IPS-18c (cell line): ENCODE measurements around the gene UBE2Z.
"Not testable (repeated sequence)": the region's sequence is repeated elsewhere in the genome, so short reads cannot be mapped to it uniquely, and the experiment has no call there.

ENCODE experiments used
- H3K4me3 ChIP-seq: 2 replicates; pipeline ENCODE4 v1.7.0; 2013; ENCODE audit warnings: low read depth, mild to moderate bottlenecking, low read length, moderate library complexity; ENCODE audit not compliant: insufficient read depth
- H3K9me3 ChIP-seq: one replicate; pipeline ENCODE4 v1.6.1; 2013; ENCODE audit warnings: mild to moderate bottlenecking, low read length, moderate library complexity; ENCODE audit not compliant: control insufficient read depth, insufficient read depth

UBE2Z gene

DNA sequence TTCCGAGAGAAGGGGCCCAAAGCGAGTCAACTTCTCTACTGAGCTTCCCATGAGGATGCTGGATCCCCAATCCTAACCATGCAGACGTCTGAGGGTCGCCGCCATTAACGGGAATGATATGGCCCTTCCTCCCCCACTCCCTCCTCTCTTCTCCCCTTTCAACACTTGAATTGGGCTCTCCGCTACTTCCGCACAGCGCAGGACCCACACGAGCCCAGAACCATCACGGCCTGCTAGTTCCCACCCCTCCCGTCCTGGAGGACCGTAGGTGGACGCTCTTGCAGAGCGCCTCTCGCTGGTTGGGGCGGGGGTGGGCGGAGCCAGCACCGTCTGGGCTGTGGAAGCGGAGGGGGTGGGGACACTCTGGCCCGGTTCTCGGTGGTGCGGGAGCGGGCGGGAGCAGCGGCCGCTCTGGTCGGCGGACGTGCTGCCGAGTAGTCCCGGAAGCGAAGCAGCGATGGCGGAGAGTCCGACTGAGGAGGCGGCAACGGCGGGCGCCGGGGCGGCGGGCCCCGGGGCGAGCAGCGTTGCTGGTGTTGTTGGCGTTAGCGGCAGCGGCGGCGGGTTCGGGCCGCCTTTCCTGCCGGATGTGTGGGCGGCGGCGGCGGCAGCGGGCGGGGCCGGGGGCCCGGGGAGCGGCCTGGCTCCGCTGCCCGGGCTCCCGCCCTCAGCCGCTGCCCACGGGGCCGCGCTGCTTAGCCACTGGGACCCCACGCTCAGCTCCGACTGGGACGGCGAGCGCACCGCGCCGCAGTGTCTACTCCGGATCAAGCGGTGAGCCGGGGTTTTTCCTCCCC, at the start of gene UBE2Z:
UBE2Z (plus strand) TSS at position 361 of the 797 bp plus-strand sequence; CDS start at position 458, 97 bp downstream.
- H3K9me3 ChIP-seq: no peaks in the 10 kb centered on the region
- peak within 1 kb of the TSS; percentile 59 for H3K4me3 ChIP-seq

DNA sequence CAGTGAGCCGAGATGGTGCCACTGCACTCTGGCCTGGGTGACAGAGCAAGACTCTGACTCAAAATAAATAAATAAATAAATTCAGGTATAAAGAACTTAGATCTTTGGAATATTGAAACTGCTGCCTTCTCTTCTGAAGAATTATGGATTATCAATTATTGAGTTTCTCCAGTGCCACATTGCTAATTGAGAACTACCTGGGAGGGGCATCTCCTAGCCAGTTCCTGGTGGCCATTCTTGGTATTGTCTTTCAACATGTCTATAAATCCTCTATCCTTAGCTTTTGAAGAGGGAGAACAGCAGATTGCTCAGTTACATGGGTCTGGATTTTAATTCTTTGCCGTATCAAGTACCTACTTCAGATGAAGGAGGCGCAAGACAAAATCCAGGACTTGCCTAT, 48.2 kb upstream of the UBE2Z start:
- no peak overlapping the region for H3K4me3 ChIP-seq
- H3K9me3 ChIP-seq: no peaks in the 10 kb centered on the region

DNA sequence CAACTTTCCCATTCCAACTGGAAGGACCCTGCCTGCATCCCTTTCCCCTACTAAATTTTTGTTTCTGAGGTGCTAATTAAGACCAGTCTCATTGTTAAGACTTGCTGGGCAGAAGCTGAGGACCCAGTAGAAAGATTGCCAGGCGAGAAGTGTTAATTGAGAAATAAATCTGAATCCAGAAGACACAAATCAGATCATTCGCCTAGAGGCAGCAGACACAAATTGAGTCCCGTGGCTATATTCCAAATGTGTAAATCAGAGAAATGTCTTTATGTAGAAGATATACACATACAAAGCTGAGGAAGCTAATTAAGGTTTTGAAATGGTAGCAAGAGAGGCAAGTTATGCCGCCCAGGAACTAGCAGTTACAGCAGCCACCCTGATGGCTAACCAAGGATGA, 47.8 kb upstream of the UBE2Z start:
- Histone ChIP-seq H3K4me3 (no peak overlapping the region), H3K9me3 (no peaks in the 10 kb centered on the region)

DNA sequence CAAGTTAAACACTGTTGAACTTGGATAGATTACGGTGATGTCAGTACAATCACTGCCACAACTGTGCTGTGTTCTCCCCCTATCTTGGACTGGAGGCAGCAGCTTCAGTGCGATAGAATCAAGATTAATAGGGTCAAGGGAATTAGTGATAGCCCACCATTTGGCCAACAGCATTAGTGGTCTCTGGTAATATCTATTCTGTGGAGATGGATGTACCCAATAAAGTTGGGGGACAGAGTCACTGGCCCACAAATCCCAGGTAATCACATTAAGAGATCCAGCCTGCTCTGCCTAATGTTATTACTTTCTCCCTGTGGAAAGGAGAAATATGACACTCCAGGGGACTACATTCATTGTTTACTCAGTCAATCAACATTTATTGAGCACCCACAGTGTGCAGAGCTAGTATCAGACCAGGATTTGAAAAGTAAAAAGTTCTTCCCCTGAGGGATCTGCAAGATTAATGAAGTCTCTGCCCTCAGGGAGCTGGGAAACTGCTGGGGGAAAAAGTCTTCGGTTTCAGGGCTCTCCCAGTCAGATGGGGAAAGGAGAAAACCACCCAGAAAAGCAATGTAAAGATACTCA, 39.2 kb upstream of the UBE2Z start:
- no peak overlapping the region for H3K4me3 ChIP-seq
- peaks cover 2% of the 10 kb centered on the region for H3K9me3 ChIP-seq

DNA sequence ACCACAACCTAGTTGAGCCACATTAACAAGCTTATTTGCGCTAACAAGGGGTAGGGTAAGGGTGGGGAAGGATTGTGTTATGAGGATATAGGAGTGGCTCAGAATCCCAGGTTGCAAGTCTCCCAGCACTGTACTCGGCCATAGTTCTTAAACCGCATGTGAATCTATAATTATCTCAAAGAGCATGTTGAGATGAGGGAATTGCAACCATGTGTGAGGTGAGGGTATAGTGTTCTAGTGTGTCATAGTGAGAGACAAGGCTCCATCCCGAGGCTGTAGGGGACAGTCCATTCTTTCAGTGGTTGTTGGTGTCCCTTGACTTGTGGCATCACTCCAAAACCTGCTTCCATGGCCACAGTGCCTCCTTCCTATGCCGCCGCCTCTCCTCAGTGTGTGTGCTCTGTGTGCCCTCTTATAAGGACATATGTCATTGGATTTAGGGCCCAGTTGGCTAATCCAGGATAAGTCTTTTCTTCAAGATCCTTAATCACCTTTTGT, 38.3 kb upstream of the UBE2Z start:
- H3K9me3 ChIP-seq: peaks cover 2% of the 10 kb centered on the region
- H3K4me3 ChIP-seq: no peak overlapping the region

DNA sequence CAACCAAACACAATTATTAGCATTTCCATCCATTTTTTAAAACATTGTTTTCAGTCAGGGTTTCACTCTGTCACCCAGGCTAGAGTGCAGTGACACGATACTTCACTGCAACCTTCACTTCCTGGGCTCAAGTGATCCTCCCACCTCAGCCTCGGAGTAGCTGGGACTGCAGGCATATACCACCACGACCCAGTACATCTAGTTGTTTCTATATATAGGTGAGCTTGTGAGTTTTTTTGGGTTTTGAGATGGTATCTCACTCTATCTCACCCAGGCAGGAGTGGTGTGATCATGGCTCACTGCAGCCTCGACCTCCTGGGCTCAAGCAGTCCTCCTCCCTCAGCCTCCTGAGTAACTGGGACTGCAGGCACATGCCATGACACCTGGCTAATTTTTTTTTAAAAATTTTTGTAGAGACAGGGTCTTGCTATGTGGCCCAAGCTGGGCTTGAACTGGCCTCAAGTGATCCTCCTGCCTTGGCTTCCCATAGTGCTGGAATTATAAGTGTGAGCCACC, 37.1 kb upstream of the UBE2Z start:
- no peak overlapping the region for H3K4me3 ChIP-seq
- H3K9me3 ChIP-seq: peaks cover 2% of the 10 kb centered on the region

DNA sequence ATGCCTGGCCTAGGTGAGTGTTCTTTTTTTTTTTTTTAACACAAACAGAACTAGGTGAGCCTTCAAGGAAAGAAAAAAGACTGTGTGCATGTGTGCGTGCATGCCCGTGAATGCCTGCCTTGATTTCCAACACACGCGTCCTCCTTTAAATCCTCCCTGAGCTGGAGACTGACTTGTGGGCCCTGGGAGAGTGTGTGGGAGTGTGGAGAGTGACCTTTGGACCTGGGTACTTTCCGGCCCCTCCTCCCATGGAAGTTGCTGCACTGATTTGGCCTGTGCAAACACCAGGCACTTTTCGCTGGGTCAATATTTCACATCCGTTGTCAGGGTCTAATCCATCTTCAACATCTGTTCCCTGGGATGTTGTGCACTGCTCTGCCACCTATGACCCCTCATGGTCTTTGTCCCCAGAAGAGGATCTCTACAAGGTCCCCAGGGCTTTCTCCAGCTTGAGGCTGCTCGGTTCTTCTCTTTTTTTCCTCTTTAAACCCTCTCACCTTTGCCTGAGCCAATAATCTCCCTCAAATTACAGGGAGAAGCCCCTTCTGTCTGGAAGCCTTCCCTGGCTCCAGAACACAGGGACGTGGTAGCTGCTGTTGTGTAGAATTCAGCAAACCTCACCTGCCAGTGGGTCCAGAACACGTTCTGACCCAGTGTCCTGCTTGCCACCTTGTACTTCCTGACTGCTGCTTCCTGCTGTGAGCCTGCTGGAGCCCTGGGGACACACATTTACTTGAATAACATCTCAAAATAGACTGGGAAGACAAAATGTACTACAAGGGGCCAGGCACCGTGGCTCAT, 36.5 kb upstream of the UBE2Z start:
- no peak overlapping the region for H3K4me3 ChIP-seq
- peaks cover 2% of the 10 kb centered on the region for H3K9me3 ChIP-seq

DNA sequence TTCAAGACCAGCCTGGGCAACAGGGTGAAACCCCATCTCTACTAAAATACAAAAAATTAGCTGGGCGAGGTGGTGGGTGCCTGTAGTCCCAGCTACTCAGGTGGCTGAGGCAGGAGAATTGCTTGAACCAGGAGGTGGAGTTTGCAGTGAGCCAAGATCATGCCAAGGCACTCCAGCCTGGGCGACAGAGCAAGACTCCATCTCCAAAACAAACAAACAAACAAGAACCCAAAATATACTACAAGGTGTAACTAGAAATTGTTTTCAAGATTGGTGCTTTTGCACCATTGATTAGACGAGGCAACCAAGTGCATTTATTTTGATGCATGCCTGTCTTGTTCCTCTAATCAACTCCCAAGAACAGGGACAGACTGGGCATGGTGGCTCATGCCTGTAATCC, 35.8 kb upstream of the UBE2Z start:
- H3K9me3 ChIP-seq, H3K4me3 ChIP-seq: not testable (repeated sequence)

DNA sequence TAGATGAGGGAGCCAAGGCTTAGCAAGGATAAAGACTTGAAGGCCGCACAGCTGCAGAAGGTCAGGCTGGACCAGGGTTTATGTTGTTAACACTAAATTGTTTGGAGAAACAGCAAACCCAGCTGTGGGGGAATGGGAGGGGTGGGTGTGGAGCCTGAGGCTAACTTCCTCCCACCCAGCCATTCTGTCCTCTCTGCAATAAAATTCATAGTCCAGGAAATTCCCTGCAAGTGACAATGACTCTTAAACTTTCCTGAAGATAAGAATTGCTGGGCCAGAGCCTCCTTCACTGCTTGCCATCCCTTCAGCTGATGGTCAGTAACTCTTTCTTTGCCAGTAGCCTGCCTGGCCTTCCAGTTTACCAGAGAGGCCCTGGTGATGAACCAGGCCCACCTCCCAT, 35.0 kb upstream of the UBE2Z start:
- Histone ChIP-seq H3K9me3 (peaks cover 2% of the 10 kb centered on the region), H3K4me3 (no peak overlapping the region)

DNA sequence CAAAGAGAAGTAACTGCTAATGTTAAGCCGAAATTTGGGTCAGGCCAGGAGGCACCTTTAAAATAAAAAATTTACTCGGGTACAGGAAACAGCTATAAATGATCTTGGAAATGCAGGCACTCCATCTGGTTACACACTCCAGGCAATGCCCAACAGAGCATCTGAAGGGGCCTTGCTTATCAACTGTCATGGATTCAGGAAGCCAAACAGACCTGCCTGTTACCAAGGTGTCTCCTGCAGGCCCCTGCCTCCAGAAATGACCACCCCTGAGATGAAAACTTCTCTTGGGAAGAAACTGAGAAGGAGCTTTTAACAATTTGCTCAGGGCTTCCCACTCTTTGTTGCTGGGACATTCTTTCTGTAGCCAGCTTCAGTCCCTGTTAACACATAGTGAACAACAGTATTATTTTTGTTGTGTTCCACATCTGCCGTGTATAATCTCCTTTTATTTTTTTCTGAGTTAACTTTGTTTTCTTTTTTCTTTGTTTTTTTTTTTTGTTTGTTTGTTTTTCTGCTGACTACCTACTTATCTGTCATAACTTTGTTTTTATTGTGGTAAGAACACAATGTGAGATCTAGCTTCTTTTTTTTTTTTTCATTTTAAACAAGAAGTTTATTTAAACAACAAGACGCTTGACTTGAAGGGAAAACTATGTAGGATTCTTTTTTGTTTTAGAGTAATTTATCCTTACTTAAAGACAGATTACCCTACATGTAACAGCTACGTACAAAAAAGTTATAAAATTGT, 34.3 kb upstream of the UBE2Z start:
- Histone ChIP-seq H3K4me3 (no peak overlapping the region), H3K9me3 (peaks cover 1% of the 10 kb centered on the region)

DNA sequence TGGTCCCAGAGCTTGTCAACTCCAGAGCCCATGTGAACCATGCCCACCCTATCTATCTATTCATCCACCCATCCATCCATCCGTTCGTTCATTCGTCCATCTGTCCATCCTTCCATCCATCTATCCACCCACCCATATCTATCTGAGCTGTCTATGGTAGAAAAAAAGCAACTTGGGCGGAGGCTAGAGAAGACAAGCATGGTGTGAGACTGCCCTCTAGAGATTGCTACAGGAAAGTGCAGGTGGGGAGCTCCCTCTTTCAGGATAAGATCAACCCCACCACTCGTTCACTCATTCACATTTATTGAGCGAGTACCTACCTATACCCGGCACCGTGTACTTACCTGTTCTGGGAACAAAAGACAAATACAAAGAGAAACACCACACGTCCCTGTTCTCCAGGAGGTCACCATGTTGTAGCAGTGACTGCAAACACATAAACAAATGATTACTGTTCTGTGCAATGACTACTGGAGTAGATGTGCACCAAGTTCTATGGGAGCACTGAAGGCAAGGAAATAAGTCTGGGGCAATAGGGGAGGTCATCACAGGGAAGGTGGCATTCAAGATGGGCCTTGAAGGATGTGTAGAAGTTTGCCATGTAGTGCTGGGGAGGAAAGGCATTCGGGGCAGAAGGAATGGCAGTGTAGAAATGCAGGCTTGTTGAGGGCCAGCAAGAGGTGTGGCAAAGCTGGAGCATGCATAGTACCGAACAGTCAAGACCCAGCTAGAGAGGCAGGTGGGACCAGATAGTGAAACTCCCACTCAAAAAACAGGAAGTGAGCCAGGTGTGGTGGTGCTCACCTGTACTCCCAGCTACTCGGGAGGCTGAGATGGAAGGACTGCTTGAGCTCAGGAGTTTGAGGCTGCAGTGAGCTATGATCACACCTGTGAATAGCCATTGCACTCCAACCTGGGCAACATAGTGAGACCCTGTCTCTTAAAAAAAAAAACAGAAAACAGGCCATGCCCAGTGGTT, 29.0 kb upstream of the UBE2Z start:
- Histone ChIP-seq H3K4me3 (no peak overlapping the region), H3K9me3 (no peaks in the 10 kb centered on the region)

DNA sequence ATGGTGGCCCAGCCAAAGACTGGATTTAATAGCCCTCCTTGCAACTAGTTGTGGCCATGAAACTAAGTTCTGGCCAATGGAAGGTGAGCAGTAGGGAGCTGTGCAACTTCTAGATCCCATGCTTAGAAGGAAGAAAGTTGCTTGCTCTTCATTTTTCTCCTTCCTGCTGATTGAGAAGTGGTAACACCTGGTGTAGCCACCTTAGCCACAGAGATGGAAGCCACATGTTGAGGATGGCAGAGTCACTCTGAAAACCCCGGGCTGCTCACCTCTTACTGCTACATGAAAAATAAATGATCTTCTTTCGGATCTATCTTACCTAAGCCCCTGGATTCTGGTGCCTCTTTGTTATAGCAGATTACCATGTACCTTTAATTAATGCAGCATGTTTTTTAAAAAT, 25.9 kb upstream of the UBE2Z start:
- H3K4me3 ChIP-seq: no peak overlapping the region
- no peaks in the 10 kb centered on the region for H3K9me3 ChIP-seq

DNA sequence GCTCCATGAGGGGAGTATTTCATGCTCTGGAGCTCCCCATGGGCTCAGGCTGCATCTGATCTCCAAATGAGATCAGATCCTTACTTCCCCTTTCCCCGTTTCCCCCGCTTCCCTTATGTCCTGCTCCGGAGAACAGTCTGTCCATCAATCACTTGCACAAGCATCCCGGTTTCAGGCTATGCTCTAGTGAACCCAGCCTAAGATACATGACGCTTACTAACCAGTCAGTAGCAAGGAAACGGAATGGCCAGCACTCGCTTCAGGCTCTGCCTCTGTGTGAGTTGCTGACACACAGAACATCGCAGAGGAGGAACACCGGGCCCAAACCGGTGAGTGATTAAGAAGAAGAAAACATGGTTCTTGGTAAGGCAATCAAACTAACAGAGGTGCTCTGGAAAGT, 25.0 kb upstream of the UBE2Z start:
- H3K4me3 ChIP-seq: no peak overlapping the region

DNA sequence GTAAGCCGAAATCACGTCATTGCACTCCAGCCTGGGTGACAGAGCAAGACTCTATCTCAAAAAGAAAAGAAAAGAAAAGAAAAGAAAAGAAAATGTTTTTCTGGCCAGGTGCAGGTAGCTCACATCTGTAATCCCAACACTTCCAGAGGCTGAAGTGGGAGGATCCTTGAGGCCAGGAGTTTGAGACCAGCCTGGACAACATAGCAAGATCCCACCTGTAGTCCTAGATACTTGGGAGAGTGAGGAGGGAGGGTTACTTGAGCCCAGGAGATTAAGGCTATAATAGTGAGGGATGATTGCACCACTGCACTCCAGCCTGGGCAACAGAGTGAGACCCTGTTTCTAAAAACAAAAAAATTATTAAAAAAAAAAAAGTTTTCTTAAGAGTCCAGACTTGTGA, 18.1 kb upstream of the UBE2Z start:
- Histone ChIP-seq H3K9me3 (no peaks in the 10 kb centered on the region), H3K4me3 (no peak overlapping the region)

More for the DNA sequence above, 25.0 kb upstream of the UBE2Z start:
- H3K9me3 ChIP-seq: no peaks in the 10 kb centered on the region

DNA sequence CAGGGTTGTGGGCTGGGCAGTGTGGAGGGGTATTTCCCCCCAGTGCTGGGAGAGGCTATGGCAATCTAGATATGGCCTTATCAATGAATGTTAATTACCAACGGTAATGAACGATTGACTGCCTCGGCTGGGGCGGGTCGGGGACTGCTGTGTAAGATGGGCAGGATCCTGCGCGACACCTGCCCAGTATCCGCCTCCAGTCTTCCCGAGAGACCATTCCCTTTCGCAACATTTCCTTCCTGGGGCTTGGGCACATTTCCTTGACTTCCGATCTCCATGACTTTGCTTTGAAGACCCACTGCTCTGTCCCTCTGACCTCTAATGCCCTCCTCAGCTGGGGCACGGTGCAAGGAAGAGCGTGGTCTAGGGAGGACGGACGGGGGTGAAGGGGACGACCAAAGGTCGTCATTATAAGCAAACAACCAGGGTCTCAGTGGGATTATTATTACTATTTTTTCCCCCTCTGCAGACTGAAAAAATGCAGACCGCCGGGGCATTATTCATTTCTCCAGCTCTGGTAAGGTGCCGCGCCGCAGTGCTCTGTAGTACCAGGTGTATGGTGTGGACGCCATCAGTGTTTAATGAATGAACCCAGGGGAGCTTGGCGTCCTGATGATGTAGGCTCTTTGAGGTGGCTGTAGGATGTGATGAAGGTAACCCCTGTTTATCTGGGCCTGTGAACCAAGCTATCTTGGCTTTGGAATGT, 15.1 kb upstream of the UBE2Z start:
- Histone ChIP-seq H3K4me3 (peak overlapping the region; percentile 97), H3K9me3 (no peaks in the 10 kb centered on the region)
